Endodermal cell (in vitro differentiated cells): Measurements from ENCODE around the gene ANKRD29. TPM values are rescaled to one million over a fixed set of nuclear protein-coding genes. Genes with fewer than 3 reads are reported as not detected.

ENCODE experiments used
- DNase-seq: peaks from one replicate; pipeline ENCODE4 v3.0.0-alpha.2; 2017
- H3K27ac ChIP-seq: 2 replicates; pipeline ENCODE4 v1.5.1; 2013; ENCODE audit warnings: mild to moderate bottlenecking, low read depth, low read length, moderate library complexity
- H3K27me3 ChIP-seq: 2 replicates; pipeline ENCODE4 v1.6.1; 2013; ENCODE audit warnings: mild to moderate bottlenecking, low read length, moderate library complexity; ENCODE audit not compliant: insufficient read depth, control insufficient read depth, poor library complexity, severe bottlenecking
- H3K36me3 ChIP-seq: 2 replicates; pipeline ENCODE4 v1.7.0; 2013; ENCODE audit warnings: mild to moderate bottlenecking, low read length, moderate library complexity; ENCODE audit not compliant: control insufficient read depth, insufficient read depth
- H3K4me1 ChIP-seq: one replicate; pipeline ENCODE4 v1.7.0; 2013; ENCODE audit warnings: low read length; ENCODE audit not compliant: control insufficient read depth, insufficient read depth
- H3K4me3 ChIP-seq: 2 replicates; pipeline ENCODE4 v1.5.1; 2013; ENCODE audit warnings: mild to moderate bottlenecking, low read length, moderate library complexity
- H3K9ac ChIP-seq: 2 replicates; pipeline ENCODE4 v1.6.1; 2013; ENCODE audit warnings: mild to moderate bottlenecking, low read length, moderate library complexity; ENCODE audit not compliant: poor library complexity, severe bottlenecking; ENCODE audit errors: extremely low read depth
- H3K9me3 ChIP-seq: 2 replicates; pipeline ENCODE4 v1.6.1; 2013; ENCODE audit warnings: mild to moderate bottlenecking, low read length, moderate library complexity; ENCODE audit not compliant: control insufficient read depth
- H3K27ac Mint-ChIP-seq: 2 replicates; pipeline ENCODE4 v1.8.0; 2020; ENCODE audit warnings: mixed read lengths
- H3K27me3 Mint-ChIP-seq: 2 replicates; pipeline ENCODE4 v1.8.0; 2021; ENCODE audit warnings: mild to moderate bottlenecking, mixed read lengths; ENCODE audit not compliant: insufficient read depth
- H3K36me3 Mint-ChIP-seq: 2 replicates; pipeline ENCODE4 v1.8.0; 2020; ENCODE audit warnings: low read depth, mixed read lengths
- H3K4me1 Mint-ChIP-seq: 2 replicates; pipeline ENCODE4 v1.8.0; 2020; ENCODE audit warnings: mixed read lengths
- H3K4me3 Mint-ChIP-seq: 2 replicates; pipeline ENCODE4 v1.8.0; 2020; ENCODE audit warnings: mild to moderate bottlenecking, moderate library complexity, mixed read lengths
- H3K9me3 Mint-ChIP-seq: 2 replicates; pipeline ENCODE4 v1.8.0; 2020; ENCODE audit warnings: mild to moderate bottlenecking, mixed read lengths
- CTCF ChIP-seq: fragments of 200-600 bp; sonication (generic); conservative IDR thresholded peaks from 2 replicates; pipeline ENCODE4 v1.5.0; 2021; ENCODE audit warnings: antibody characterized with exemption, mild to moderate bottlenecking
- WGBS, 2 experiments: methylation state at CpG; one replicate each; pipeline versions ENCODE4 v1.1.5 to v1.1.7; 2013; ENCODE audit warnings: missing lambda C conversion rate in 2 of 2, mixed read lengths in 1 of 2; ENCODE audit not compliant: insufficient coverage in 1 of 2, insufficient read length in 1 of 2; 5-methylcytosine and 5-hydroxymethylcytosine counted together
- total RNA-seq, 2 donors: library from RNA; stranded (reverse); fragmentation: NEBNext Ultra II Directional in 1 of 2; extraction: Animal tissue kit (Norgen Biotek cat#: 25700) in 1 of 2; gene quantifications; 2 replicates in 1 of 2; 3 replicates in 1 of 2; pipeline ENCODE4 v1.2.1, GENCODE V29; 2021

The ANKRD29 gene
- total RNA-seq, 2 donors from 2014 or later: 0.44 to 0.73 TPM

GRCh38 chr18:23574611-23575308, 88.0 kb downstream of the ANKRD29 start:
- peaks cover 2% of the 10 kb centered on the region for H3K9me3 Mint-ChIP-seq
- Histone ChIP-seq H3K4me1 (no peaks in the 10 kb centered on the region), H3K36me3 (peaks cover 47% of the 10 kb centered on the region), H3K27me3 (no peaks in the 10 kb centered on the region), H3K27ac (no peak overlapping the region), H3K4me3 (no peak overlapping the region), H3K9ac (no peak overlapping the region), H3K9me3 (no peaks in the 10 kb centered on the region)
- peak overlapping the region; percentile 72 for H3K27ac Mint-ChIP-seq
- DNase-seq: no peak
- WGBS, 2 experiments: 87 to 100% methylated on average over 1 to 5 of the region's 5 CpGs
- no peak overlapping the region for H3K4me3 Mint-ChIP-seq
- H3K27me3 Mint-ChIP-seq: no peaks in the 10 kb centered on the region
- no peak for TF ChIP-seq CTCF
- peaks cover 13% of the 10 kb centered on the region for H3K4me1 Mint-ChIP-seq
- H3K36me3 Mint-ChIP-seq: peaks cover 43% of the 10 kb centered on the region

GRCh38 chr18:23573626-23574431, 88.9 kb downstream of the ANKRD29 start:
- H3K27ac ChIP-seq: no peak overlapping the region
- no peaks in the 10 kb centered on the region for H3K4me1 ChIP-seq
- DNase-seq: peak; percentile 73
- Mint-ChIP-seq H3K4me3 (no peak overlapping the region), H3K9me3 (peaks cover 2% of the 10 kb centered on the region), H3K36me3 (peaks cover 50% of the 10 kb centered on the region), H3K27ac (peak overlapping the region; percentile 67), H3K27me3 (no peaks in the 10 kb centered on the region), H3K4me1 (peaks cover 13% of the 10 kb centered on the region)
- peaks cover 56% of the 10 kb centered on the region for H3K36me3 ChIP-seq
- TF ChIP-seq CTCF: no peak
- H3K9me3 ChIP-seq: no peaks in the 10 kb centered on the region
- WGBS, 2 experiments: 64% methylated on average over 6 of the region's 6 CpGs; no CpG with 5 or more reads in 1 of the 2 experiments
- H3K4me3 ChIP-seq: no peak overlapping the region
- no peak overlapping the region for H3K9ac ChIP-seq
- H3K27me3 ChIP-seq: no peaks in the 10 kb centered on the region

- H3K9ac ChIP-seq: no peak overlapping the region
- Mint-ChIP-seq H3K4me3 (no peak overlapping the region), H3K27me3 (no peaks in the 10 kb centered on the region), H3K9me3 (no peaks in the 10 kb centered on the region), H3K4me1 (peaks cover 13% of the 10 kb centered on the region), H3K27ac (no peak overlapping the region), H3K36me3 (peaks cover 49% of the 10 kb centered on the region)
- no peaks in the 10 kb centered on the region for H3K9me3 ChIP-seq
- DNase-seq: no peak
- no peaks in the 10 kb centered on the region for H3K4me1 ChIP-seq
- TF ChIP-seq CTCF: no peak
- 94 to 100% methylated on average over 3 to 4 of the region's 4 CpGs for WGBS, 2 experiments
- no peaks in the 10 kb centered on the region for H3K27me3 ChIP-seq
- H3K36me3 ChIP-seq: peaks cover 64% of the 10 kb centered on the region
- no peak overlapping the region for H3K27ac ChIP-seq
- H3K4me3 ChIP-seq: no peak overlapping the region
Measured at GRCh38 chr18:23573020-23573419, 89.7 kb downstream of the ANKRD29 start.
